KBM-7 (cell line): ENCODE results near the gene HYAL3.
"Not testable (repeated sequence)": the region's sequence is repeated elsewhere in the genome, so short reads cannot be mapped to it uniquely, and the experiment has no call there.

Source experiments
- DNase-seq: peaks from one replicate; pipeline ENCODE4 v3.0.0-alpha.2; 2015
- in situ Hi-C: fragments of 300-500 bp; cut with MboI; formaldehyde crosslinking; loops from 2 replicates; pipeline ENCODE4 v1.14.3; 2020; ENCODE audit warnings: low sequenced_read_pairs, low pct_unique_long_range_greater_than_20kb, mixed read lengths

Gene HYAL3

GRCh38 chr3:50248387-50248786 lies 50.8 kb downstream of the HYAL3 start:
- in situ Hi-C loops = no loop called here
- no peak for DNase-seq

GRCh38 chr3:50246517-50246954 lies 52.7 kb downstream of the HYAL3 start:
- in situ Hi-C loops = no loop called here
- peak; percentile 87 for DNase-seq

- DNase-seq = peak; percentile 93
- in situ Hi-C loops = no loop called here
Measured at GRCh38 chr3:50245831-50246516, 53.2 kb downstream of the HYAL3 start.

GRCh38 chr3:50245251-50245745 lies 53.9 kb downstream of the HYAL3 start:
- no peak for DNase-seq
- in situ Hi-C loops = no loop called here

GRCh38 chr3:50244813-50245212 lies 54.4 kb downstream of the HYAL3 start:
- DNase-seq, in situ Hi-C loops: not testable (repeated sequence)

- in situ Hi-C loops = no loop called here
- no peak for DNase-seq
Measured at GRCh38 chr3:50243543-50243895, 55.7 kb downstream of the HYAL3 start.

GRCh38 chr3:50242851-50243542 lies 56.2 kb downstream of the HYAL3 start:
- in situ Hi-C loops = no loop called here
- DNase-seq = peak; percentile 96
